Lung (tissue), 12 donors: ENCODE results near the gene SCRN1. TPM values are rescaled to one million over a fixed set of nuclear protein-coding genes. Genes with fewer than 3 reads are reported as not detected.

Experiments used
- ATAC-seq: fragments of 200-7000 bp; cut with Tn5 transposase; one replicate; pipeline ENCODE4 v1.9.1; 2020; ENCODE audit warnings: moderate number of reproducible peaks; ENCODE audit not compliant: insufficient read depth, low FRiP score
- DNase-seq, 3 donors: peaks; one replicate each; pipeline ENCODE4 v3.0.0-alpha.2; 2013 to 2017
- H3K27ac ChIP-seq, 2 donors: one replicate each; pipeline ENCODE4 v1.5.1; 2013; ENCODE audit warnings: mild to moderate bottlenecking in 2 of 2, moderate library complexity in 2 of 2, control low read depth in 1 of 2, inconsistent platforms in 1 of 2, low read depth in 1 of 2, low read length in 1 of 2
- H3K27me3 ChIP-seq, 3 donors: one replicate each; pipeline ENCODE4 v1.5.1; 2013; ENCODE audit warnings: low read length in 2 of 3; ENCODE audit not compliant: control insufficient read depth in 3 of 3, insufficient read depth in 3 of 3
- H3K36me3 ChIP-seq, 4 donors: one replicate each; pipeline ENCODE4 v1.5.1; 2013; ENCODE audit warnings: low read length in 4 of 4, mild to moderate bottlenecking in 1 of 4, moderate library complexity in 1 of 4; ENCODE audit not compliant: control insufficient read depth in 4 of 4, insufficient read depth in 4 of 4
- H3K4me1 ChIP-seq, 5 donors: one replicate each; pipeline ENCODE4 v1.5.1; 2013; ENCODE audit warnings: low read length in 5 of 5, mild to moderate bottlenecking in 2 of 5, moderate library complexity in 1 of 5; ENCODE audit not compliant: control insufficient read depth in 5 of 5, insufficient read depth in 5 of 5
- H3K4me3 ChIP-seq: one replicate; pipeline ENCODE4 v1.5.1; 2013; ENCODE audit warnings: mild to moderate bottlenecking, control low read depth, moderate library complexity
- H3K9ac ChIP-seq, 2 donors: one replicate each; pipeline ENCODE4 v1.5.1; 2013; ENCODE audit warnings: low read length in 2 of 2, control low read depth in 1 of 2; ENCODE audit not compliant: insufficient read depth in 1 of 2
- H3K9me3 ChIP-seq, 4 donors: one replicate each; pipeline ENCODE4 v1.5.1; 2013; ENCODE audit warnings: low read length in 3 of 4, mild to moderate bottlenecking in 1 of 4, moderate library complexity in 1 of 4; ENCODE audit not compliant: control insufficient read depth in 4 of 4, insufficient read depth in 3 of 4
- CTCF ChIP-seq: IDR thresholded peaks from 2 replicates; pipeline ENCODE4 v1.5.1; 2012; ENCODE audit warnings: mild to moderate bottlenecking; ENCODE audit errors: control extremely low read depth, extremely low read depth
- WGBS, 2 donors: extraction: QIAGEN DNeasy Blood & Tissue Kit; methylation state at CpG; one replicate each; pipeline ENCODE4 v1.1.7; 2013; 5-methylcytosine and 5-hydroxymethylcytosine counted together
- polyA plus RNA-seq, 2 donors: library from polyadenylated mRNA; stranded (reverse); fragments of 200-250 nt; gene quantifications; one replicate each; pipeline ENCODE4 v1.2.1, GENCODE V29; 2013
- total RNA-seq, 2 donors: library from RNA; depleted of rRNA in 1 of 2; stranded (reverse); fragments of >200 nt in 1 of 2; gene quantifications; one replicate each; pipeline ENCODE4 v1.2.1, GENCODE V29; 2014 to 2021
- donor health status: control.
- donor health status: control.
- donor health status: Bipolar disorder and iron deficiency.
- donor health status: healthy.
- donor health status: DM: yes; HTN: yes; CAD: no.

The SCRN1 gene
- total and polyA plus RNA-seq, 4 donors: 5.5 to 32.3 (median 20.2) TPM

GRCh38 chr7:29958667-29959358 is 30.8 kb downstream of the SCRN1 start:
- Histone ChIP-seq H3K4me3 (no peak overlapping the region), H3K9me3 (no peaks in the 10 kb centered on the region), H3K36me3 (peaks cover 0 to 4% (median 0%) of the 10 kb centered on the region in 4 donors), H3K27me3 (no peaks in the 10 kb centered on the region), H3K9ac (no peak overlapping the region), H3K4me1 (no peaks in the 10 kb centered on the region), H3K27ac (no peak overlapping the region)
- ATAC-seq (no peak), DNase-seq (no peak)
- WGBS, 2 donors: 92 to 93% methylated on average over 8 of the region's 8 CpGs
- TF ChIP-seq CTCF: no peak

- ATAC-seq: no peak
Measured at GRCh38 chr7:29957521-29958310, 31.9 kb downstream of the SCRN1 start.

GRCh38 chr7:29956487-29956836 is 33.1 kb downstream of the SCRN1 start:
- DNase-seq (no peak), ATAC-seq (no peak)
- no peaks in the 10 kb centered on the region for H3K4me1 ChIP-seq
- H3K9me3 ChIP-seq: no peaks in the 10 kb centered on the region
- H3K9ac ChIP-seq: no peak overlapping the region
- no peak overlapping the region for H3K27ac ChIP-seq
- 33 to 44% methylated on average over 3 of the region's 3 CpGs for WGBS, 2 donors
- TF ChIP-seq CTCF: no peak
- no peaks in the 10 kb centered on the region for H3K27me3 ChIP-seq
- H3K4me3 ChIP-seq: no peak overlapping the region
- H3K36me3 ChIP-seq: peaks cover 0 to 10% (median under 1%) of the 10 kb centered on the region in 4 donors

More at GRCh38 chr7:29957521-29958310, 31.9 kb downstream of the SCRN1 start:
- no peak overlapping the region for H3K9ac ChIP-seq
- no peak for DNase-seq
- no peak overlapping the region for H3K4me3 ChIP-seq
- H3K4me1 ChIP-seq: no peaks in the 10 kb centered on the region
- peaks cover 0 to 6% (median 0%) of the 10 kb centered on the region in 4 donors for H3K36me3 ChIP-seq
- no peaks in the 10 kb centered on the region for H3K27me3 ChIP-seq
- no peak overlapping the region for H3K27ac ChIP-seq
- 91 to 95% methylated on average over 9 of the region's 9 CpGs for WGBS, 2 donors
- no peaks in the 10 kb centered on the region for H3K9me3 ChIP-seq
- no peak for TF ChIP-seq CTCF
